H9 (cell line): ENCODE measurements around the gene PDE1A. TPM values are rescaled to one million over a fixed set of nuclear protein-coding genes. Genes with fewer than 3 reads are reported as not detected.

Experiments
- DNase-seq: peaks from one replicate; pipeline ENCODE4 v3.0.0-alpha.2; 2017
- H2AFZ ChIP-seq: one replicate; pipeline ENCODE4 v1.6.1; 2013; ENCODE audit warnings: mild to moderate bottlenecking, low read length, control low read depth, moderate library complexity
- H2AK5ac ChIP-seq: 2 replicates; pipeline ENCODE4 v1.6.1; 2013; ENCODE audit warnings: low read length, control low read depth, mixed read lengths; ENCODE audit not compliant: insufficient read length
- H2BK120ac ChIP-seq: one replicate; pipeline ENCODE4 v1.6.1; 2013; ENCODE audit warnings: low read depth, mild to moderate bottlenecking, low read length, control low read depth, inconsistent platforms; ENCODE audit not compliant: poor library complexity, severe bottlenecking
- H2BK12ac ChIP-seq: 2 replicates; pipeline ENCODE4 v1.6.1; 2013; ENCODE audit warnings: low read length, control low read depth, mixed read lengths, low read depth; ENCODE audit not compliant: insufficient read length
- H2BK15ac ChIP-seq: 2 replicates; pipeline ENCODE4 v1.6.1; 2013; ENCODE audit warnings: low read depth, low read length, control low read depth
- H2BK20ac ChIP-seq: one replicate; pipeline ENCODE4 v1.6.1; 2013; ENCODE audit warnings: low read depth, mild to moderate bottlenecking, low read length, control low read depth, inconsistent platforms; ENCODE audit not compliant: poor library complexity, severe bottlenecking
- H2BK5ac ChIP-seq: 2 replicates; pipeline ENCODE4 v1.6.1; 2013; ENCODE audit warnings: low read length, control low read depth, mixed read lengths; ENCODE audit not compliant: insufficient read length
- H3K14ac ChIP-seq: 2 replicates; pipeline ENCODE4 v1.6.1; 2013; ENCODE audit warnings: low read length, control low read depth; ENCODE audit not compliant: insufficient read depth
- H3K18ac ChIP-seq: 2 replicates; pipeline ENCODE4 v1.6.1; 2013; ENCODE audit warnings: low read depth, mild to moderate bottlenecking, mixed read lengths, low read length, control low read depth; ENCODE audit not compliant: insufficient read length
- H3K23ac ChIP-seq: 2 replicates; pipeline ENCODE4 v1.6.1; 2013; ENCODE audit warnings: low read length, control low read depth, mixed read lengths, low read depth; ENCODE audit not compliant: insufficient read length
- H3K23me2 ChIP-seq: 2 replicates; pipeline ENCODE4 v1.6.1; 2013; ENCODE audit warnings: low read depth, mild to moderate bottlenecking, mixed read lengths, low read length, control low read depth; ENCODE audit not compliant: insufficient read length, poor library complexity, severe bottlenecking
- H3K27ac ChIP-seq: 2 replicates; pipeline ENCODE4 v1.5.1; 2013; ENCODE audit warnings: low read length, control low read depth, mixed read lengths, low read depth; ENCODE audit not compliant: insufficient read length
- H3K27me3 ChIP-seq: 2 replicates; pipeline ENCODE4 v1.6.1; 2013; ENCODE audit warnings: low read length, control low read depth, inconsistent platforms; ENCODE audit not compliant: insufficient read depth
- H3K4ac ChIP-seq: 2 replicates; pipeline ENCODE4 v1.6.1; 2013; ENCODE audit warnings: low read depth, mild to moderate bottlenecking, control low read depth, inconsistent platforms, low read length, moderate library complexity
- H3K4me1 ChIP-seq: 2 replicates; pipeline ENCODE4 v1.6.1; 2013; ENCODE audit warnings: low read length, control low read depth, inconsistent platforms; ENCODE audit not compliant: insufficient read depth
- H3K4me2 ChIP-seq: 2 replicates; pipeline ENCODE4 v1.6.1; 2013; ENCODE audit warnings: low read length, control low read depth, mixed read lengths; ENCODE audit not compliant: insufficient read length, insufficient read depth
- H3K56ac ChIP-seq: 2 replicates; pipeline ENCODE4 v1.6.1; 2013; ENCODE audit warnings: low read depth, mild to moderate bottlenecking, mixed read lengths, low read length, control low read depth; ENCODE audit not compliant: insufficient read length
- H3K79me1 ChIP-seq: 2 replicates; pipeline ENCODE4 v1.6.1; 2013; ENCODE audit warnings: low read depth, mild to moderate bottlenecking, moderate library complexity, low read length, control low read depth, inconsistent platforms; ENCODE audit not compliant: insufficient read depth, poor library complexity, severe bottlenecking
- H3K79me2 ChIP-seq: 2 replicates; pipeline ENCODE4 v1.6.1; 2013; ENCODE audit warnings: low read length, control low read depth, inconsistent platforms; ENCODE audit not compliant: insufficient read depth
- H3K9ac ChIP-seq: 2 replicates; pipeline ENCODE4 v1.6.1; 2013; ENCODE audit warnings: low read length, control low read depth, mixed read lengths; ENCODE audit not compliant: insufficient read length; ENCODE audit errors: extremely low read depth
- H3K9me3 ChIP-seq: one replicate; pipeline ENCODE4 v1.6.1; 2013; ENCODE audit warnings: low read depth, low read length, inconsistent platforms; ENCODE audit not compliant: control insufficient read depth
- H3T11ph ChIP-seq: one replicate; pipeline ENCODE4 v1.6.1; 2013; ENCODE audit warnings: mild to moderate bottlenecking, low read length, control low read depth, inconsistent platforms
- H4K20me1 ChIP-seq: one replicate; pipeline ENCODE4 v1.6.1; 2013; ENCODE audit not compliant: control insufficient read depth, insufficient read length, insufficient read depth
- H4K5ac ChIP-seq: 2 replicates; pipeline ENCODE4 v1.6.1; 2013; ENCODE audit warnings: low read depth, mild to moderate bottlenecking, mixed read lengths, low read length, control low read depth; ENCODE audit not compliant: insufficient read length
- H4K8ac ChIP-seq: replicated peaks from 2 replicates; pipeline ENCODE4 v1.6.1; 2013; ENCODE audit warnings: low read length, control low read depth, mixed read lengths, low read depth; ENCODE audit not compliant: insufficient read length
- H4K91ac ChIP-seq: 2 replicates; pipeline ENCODE4 v1.6.1; 2013; ENCODE audit warnings: low read depth, mild to moderate bottlenecking, moderate library complexity, mixed read lengths, low read length, control low read depth; ENCODE audit not compliant: insufficient read length
- H3K27ac Mint-ChIP-seq, 3 experiments: 2 replicates in 2 of 3; 3 replicates in 1 of 3; pipeline ENCODE4 v1.8.0; 2020 to 2021; ENCODE audit warnings: mixed read lengths in 3 of 3, mild to moderate bottlenecking in 1 of 3, moderate library complexity in 1 of 3
- H3K27me3 Mint-ChIP-seq: 2 replicates; pipeline ENCODE4 v1.8.0; 2021; ENCODE audit warnings: low read depth, mild to moderate bottlenecking, moderate library complexity, mixed read lengths
- H3K36me3 Mint-ChIP-seq, 3 experiments: 2 replicates in 2 of 3; 3 replicates in 1 of 3; pipeline ENCODE4 v1.8.0; 2020 to 2021; ENCODE audit warnings: low read depth in 3 of 3, mixed read lengths in 3 of 3; ENCODE audit not compliant: insufficient read depth in 1 of 3
- H3K4me1 Mint-ChIP-seq, 2 experiments: 2 replicates each; pipeline ENCODE4 v1.8.0; 2020; ENCODE audit warnings: mixed read lengths in 2 of 2
- H3K4me3 Mint-ChIP-seq, 2 experiments: 2 replicates in 1 of 2; 3 replicates in 1 of 2; pipeline ENCODE4 v1.8.0; 2020 to 2021; ENCODE audit warnings: mild to moderate bottlenecking in 2 of 2, mixed read lengths in 2 of 2, moderate library complexity in 1 of 2
- H3K9me3 Mint-ChIP-seq, 2 experiments: 2 replicates in 1 of 2; 3 replicates in 1 of 2; pipeline ENCODE4 v1.8.0; 2020; ENCODE audit warnings: mild to moderate bottlenecking in 2 of 2, mixed read lengths in 2 of 2, moderate library complexity in 1 of 2
- WGBS: extraction: QIAGEN DNeasy Blood & Tissue Kit; methylation state at CpG from one replicate; pipeline ENCODE4 v1.1.7; 2013; ENCODE audit warnings: missing lambda C conversion rate, low lambda C conversion rate, mixed read lengths; ENCODE audit not compliant: insufficient read length; ENCODE audit errors: extremely low coverage; 5-methylcytosine and 5-hydroxymethylcytosine counted together
- total RNA-seq: library from RNA; stranded (reverse); gene quantifications from 2 replicates; pipeline ENCODE4 v1.2.1, GENCODE V29; 2021
- TF ChIP-seq, protein P1 (sequence below): fragments of 200-600 bp; sonication (generic); conservative IDR thresholded peaks from 3 replicates; pipeline ENCODE4 v1.8.0; 2021; ENCODE audit warnings: antibody characterized with exemption, mild to moderate bottlenecking

The PDE1A gene
- total RNA-seq, 1 experiment from 2014 or later = 0.11 TPM

- no peaks in the 10 kb centered on the region for H4K20me1 ChIP-seq
- H3K4me1 ChIP-seq = no peaks in the 10 kb centered on the region
- no CpG with 5 or more reads among the region's 6 CpGs for WGBS
These were observed 178.5 kb downstream of the PDE1A start for GRCh38 chr2:182248362-182248761.

More at GRCh38 chr2:182248362-182248761, 178.5 kb downstream of the PDE1A start:
- no peaks in the 10 kb centered on the region for H3K9me3 Mint-ChIP-seq
- no peak overlapping the region for H4K8ac ChIP-seq
- H2BK12ac ChIP-seq = no peak overlapping the region
- H3K27ac ChIP-seq = no peak overlapping the region
- no peak overlapping the region for H3K4me3 Mint-ChIP-seq
- H3K9me3 ChIP-seq = no peaks in the 10 kb centered on the region
- peaks cover 1 to 5% of the 10 kb centered on the region in 2 experiments; a peak in 1 of 4 replicates for H3K4me1 Mint-ChIP-seq
- no peak overlapping the region for H3K4ac ChIP-seq
- no peaks in the 10 kb centered on the region for H3K79me2 ChIP-seq
- H3T11ph ChIP-seq = no peak overlapping the region
- no peaks in the 10 kb centered on the region for H3K27me3 Mint-ChIP-seq
- H2BK5ac ChIP-seq = no peak overlapping the region
- no peak overlapping the region for H2AK5ac ChIP-seq
- H3K27ac Mint-ChIP-seq = no peak overlapping the region
- H3K36me3 Mint-ChIP-seq = no peaks in the 10 kb centered on the region
- TF ChIP-seq, protein P1, sequence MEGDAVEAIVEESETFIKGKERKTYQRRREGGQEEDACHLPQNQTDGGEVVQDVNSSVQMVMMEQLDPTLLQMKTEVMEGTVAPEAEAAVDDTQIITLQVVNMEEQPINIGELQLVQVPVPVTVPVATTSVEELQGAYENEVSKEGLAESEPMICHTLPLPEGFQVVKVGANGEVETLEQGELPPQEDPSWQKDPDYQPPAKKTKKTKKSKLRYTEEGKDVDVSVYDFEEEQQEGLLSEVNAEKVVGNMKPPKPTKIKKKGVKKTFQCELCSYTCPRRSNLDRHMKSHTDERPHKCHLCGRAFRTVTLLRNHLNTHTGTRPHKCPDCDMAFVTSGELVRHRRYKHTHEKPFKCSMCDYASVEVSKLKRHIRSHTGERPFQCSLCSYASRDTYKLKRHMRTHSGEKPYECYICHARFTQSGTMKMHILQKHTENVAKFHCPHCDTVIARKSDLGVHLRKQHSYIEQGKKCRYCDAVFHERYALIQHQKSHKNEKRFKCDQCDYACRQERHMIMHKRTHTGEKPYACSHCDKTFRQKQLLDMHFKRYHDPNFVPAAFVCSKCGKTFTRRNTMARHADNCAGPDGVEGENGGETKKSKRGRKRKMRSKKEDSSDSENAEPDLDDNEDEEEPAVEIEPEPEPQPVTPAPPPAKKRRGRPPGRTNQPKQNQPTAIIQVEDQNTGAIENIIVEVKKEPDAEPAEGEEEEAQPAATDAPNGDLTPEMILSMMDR = no peak
- no peak overlapping the region for H2AFZ ChIP-seq
- H3K14ac ChIP-seq = no peak overlapping the region
- no peak overlapping the region for H3K9ac ChIP-seq
- DNase-seq = no peak
- H2BK20ac ChIP-seq = no peak overlapping the region
- H3K18ac ChIP-seq = no peak overlapping the region
- no peak overlapping the region for H3K23ac ChIP-seq
- no peak overlapping the region for H3K56ac ChIP-seq
- no peak overlapping the region for H2BK120ac ChIP-seq
- no peak overlapping the region for H3K4me2 ChIP-seq
- H4K91ac ChIP-seq = no peak overlapping the region
- H3K23me2 ChIP-seq = no peaks in the 10 kb centered on the region
- H3K79me1 ChIP-seq = no peaks in the 10 kb centered on the region
- H2BK15ac ChIP-seq = no peak overlapping the region
- H4K5ac ChIP-seq = no peak overlapping the region
- no peaks in the 10 kb centered on the region for H3K27me3 ChIP-seq
